MM.1S (cell line): ENCODE data around the gene TNF.
A peak's percentile ranks its signal among the peaks of the same experiment; 100 is the strongest.

Experiments
- DNase-seq: peaks from one replicate; pipeline ENCODE4 v3.0.0-alpha.2; 2015
- H2AFZ ChIP-seq: fragments of 300-600 bp; sonication (generic); 2 replicates; pipeline ENCODE4 v1.6.0; 2016; ENCODE audit warnings: antibody characterized with exemption, low read length
- H3F3A ChIP-seq: fragments of 300-600 bp; sonication (generic); 2 replicates; pipeline ENCODE4 v1.6.1; 2016; ENCODE audit warnings: mild to moderate bottlenecking, antibody characterized with exemption, low read length, moderate library complexity, mixed read lengths; ENCODE audit not compliant: insufficient read depth
- H3K27ac ChIP-seq: fragments of 300-600 bp; sonication (generic); 2 replicates; pipeline ENCODE4 v1.5.1; 2016; ENCODE audit warnings: mild to moderate bottlenecking, low read length
- H3K27me3 ChIP-seq: fragments of 300-600 bp; sonication (generic); replicated peaks from 2 replicates; pipeline ENCODE4 v1.6.0; 2016; ENCODE audit warnings: low read length; ENCODE audit not compliant: insufficient read depth
- H3K36me3 ChIP-seq: fragments of 300-600 bp; sonication (generic); replicated peaks from 2 replicates; pipeline ENCODE4 v1.6.1; 2016; ENCODE audit warnings: mild to moderate bottlenecking, low read length, mixed read lengths; ENCODE audit not compliant: insufficient read depth
- H3K4me1 ChIP-seq: fragments of 300-600 bp; sonication (generic); 2 replicates; pipeline ENCODE4 v1.6.1; 2016; ENCODE audit warnings: low read length, mixed read lengths
- H3K4me2 ChIP-seq: fragments of 300-600 bp; sonication (generic); 2 replicates; pipeline ENCODE4 v1.6.0; 2016; ENCODE audit warnings: low read depth, low read length
- H3K4me3 ChIP-seq: fragments of 300-600 bp; sonication (generic); 2 replicates; pipeline ENCODE4 v1.5.1; 2016; ENCODE audit warnings: low read length, mixed read lengths
- H3K79me2 ChIP-seq: fragments of 300-600 bp; sonication (generic); 2 replicates; pipeline ENCODE4 v1.6.1; 2016; ENCODE audit warnings: mixed run types, low read length, mixed read lengths
- H3K9ac ChIP-seq: fragments of 300-600 bp; sonication (generic); 2 replicates; pipeline ENCODE4 v1.6.1; 2016; ENCODE audit warnings: low read length, mixed read lengths
- H3K9me2 ChIP-seq: fragments of 300-600 bp; sonication (generic); replicated peaks from 2 replicates; pipeline ENCODE4 v1.6.1; 2016; ENCODE audit warnings: mild to moderate bottlenecking, low read length, mixed read lengths; ENCODE audit not compliant: insufficient read depth
- H3K9me3 ChIP-seq: fragments of 300-600 bp; sonication (generic); replicated peaks from 2 replicates; pipeline ENCODE4 v1.6.1; 2016; ENCODE audit warnings: mild to moderate bottlenecking, low read length, mixed read lengths; ENCODE audit not compliant: insufficient read depth
- H4K20me1 ChIP-seq: fragments of 300-600 bp; sonication (generic); 2 replicates; pipeline ENCODE4 v1.6.1; 2016; ENCODE audit warnings: mild to moderate bottlenecking, low read length, moderate library complexity, mixed read lengths; ENCODE audit not compliant: insufficient read depth
- EZH2 ChIP-seq: fragments of 300-600 bp; sonication (generic); optimal IDR thresholded peaks from 2 replicates; pipeline ENCODE3; 2017; ENCODE audit warnings: low read depth, mild to moderate bottlenecking, antibody characterized with exemption, low read length, mixed read lengths
- EZH2phosphoT487 ChIP-seq: fragments of 300-600 bp; sonication (generic); IDR thresholded peaks from 2 replicates; pipeline ENCODE4 v1.6.1; 2018; ENCODE audit warnings: antibody characterized with exemption, low read length
- TF ChIP-seq, protein P1 (sequence below): fragments of 300-600 bp; sonication (generic); IDR thresholded peaks from 2 replicates; pipeline ENCODE4 v1.5.1; 2016; ENCODE audit warnings: antibody characterized with exemption, low read length, mixed read lengths

Gene TNF

DNA sequence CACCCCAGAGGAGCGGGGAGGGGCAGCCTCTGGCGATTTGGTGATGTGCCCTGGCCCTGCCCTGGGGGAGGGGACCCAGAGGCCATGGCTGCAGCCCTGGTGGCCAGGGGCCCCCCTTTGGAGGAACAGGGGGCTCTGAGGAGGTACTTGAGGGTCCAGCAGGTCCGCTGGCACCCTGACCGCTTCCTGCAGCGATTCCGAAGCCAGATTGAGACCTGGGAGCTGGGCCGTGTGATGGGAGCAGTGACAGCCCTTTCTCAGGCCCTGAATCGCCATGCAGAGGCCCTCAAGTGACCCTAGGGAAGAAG lies 17.1 kb upstream of the TNF start:
- peaks cover 15% of the 10 kb centered on the region for H3F3A ChIP-seq
- H3K79me2 ChIP-seq: no peaks in the 10 kb centered on the region
- peaks cover 32% of the 10 kb centered on the region for H3K4me1 ChIP-seq
- no peak overlapping the region for H2AFZ ChIP-seq
- H3K36me3 ChIP-seq: no peaks in the 10 kb centered on the region
- no peak overlapping the region for H3K9ac ChIP-seq
- no peak overlapping the region for H3K27ac ChIP-seq
- H4K20me1 ChIP-seq: peaks cover 10% of the 10 kb centered on the region; the same call in 1 of the 2 replicates
- H3K27me3 ChIP-seq: 0 out of 2 replicates have a peak, but pooled peaks cover 7% of the 10 kb centered on the region
- no peak for DNase-seq
- no peaks in the 10 kb centered on the region for H3K9me3 ChIP-seq
- no peak overlapping the region for H3K4me2 ChIP-seq
- no peak overlapping the region for H3K4me3 ChIP-seq
- TF ChIP-seq EZH2 (no peak), EZH2phosphoT487 (no peak)
- TF ChIP-seq, protein P1, sequence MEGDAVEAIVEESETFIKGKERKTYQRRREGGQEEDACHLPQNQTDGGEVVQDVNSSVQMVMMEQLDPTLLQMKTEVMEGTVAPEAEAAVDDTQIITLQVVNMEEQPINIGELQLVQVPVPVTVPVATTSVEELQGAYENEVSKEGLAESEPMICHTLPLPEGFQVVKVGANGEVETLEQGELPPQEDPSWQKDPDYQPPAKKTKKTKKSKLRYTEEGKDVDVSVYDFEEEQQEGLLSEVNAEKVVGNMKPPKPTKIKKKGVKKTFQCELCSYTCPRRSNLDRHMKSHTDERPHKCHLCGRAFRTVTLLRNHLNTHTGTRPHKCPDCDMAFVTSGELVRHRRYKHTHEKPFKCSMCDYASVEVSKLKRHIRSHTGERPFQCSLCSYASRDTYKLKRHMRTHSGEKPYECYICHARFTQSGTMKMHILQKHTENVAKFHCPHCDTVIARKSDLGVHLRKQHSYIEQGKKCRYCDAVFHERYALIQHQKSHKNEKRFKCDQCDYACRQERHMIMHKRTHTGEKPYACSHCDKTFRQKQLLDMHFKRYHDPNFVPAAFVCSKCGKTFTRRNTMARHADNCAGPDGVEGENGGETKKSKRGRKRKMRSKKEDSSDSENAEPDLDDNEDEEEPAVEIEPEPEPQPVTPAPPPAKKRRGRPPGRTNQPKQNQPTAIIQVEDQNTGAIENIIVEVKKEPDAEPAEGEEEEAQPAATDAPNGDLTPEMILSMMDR: no peak
- H3K9me2 ChIP-seq: no peaks in the 10 kb centered on the region

DNA sequence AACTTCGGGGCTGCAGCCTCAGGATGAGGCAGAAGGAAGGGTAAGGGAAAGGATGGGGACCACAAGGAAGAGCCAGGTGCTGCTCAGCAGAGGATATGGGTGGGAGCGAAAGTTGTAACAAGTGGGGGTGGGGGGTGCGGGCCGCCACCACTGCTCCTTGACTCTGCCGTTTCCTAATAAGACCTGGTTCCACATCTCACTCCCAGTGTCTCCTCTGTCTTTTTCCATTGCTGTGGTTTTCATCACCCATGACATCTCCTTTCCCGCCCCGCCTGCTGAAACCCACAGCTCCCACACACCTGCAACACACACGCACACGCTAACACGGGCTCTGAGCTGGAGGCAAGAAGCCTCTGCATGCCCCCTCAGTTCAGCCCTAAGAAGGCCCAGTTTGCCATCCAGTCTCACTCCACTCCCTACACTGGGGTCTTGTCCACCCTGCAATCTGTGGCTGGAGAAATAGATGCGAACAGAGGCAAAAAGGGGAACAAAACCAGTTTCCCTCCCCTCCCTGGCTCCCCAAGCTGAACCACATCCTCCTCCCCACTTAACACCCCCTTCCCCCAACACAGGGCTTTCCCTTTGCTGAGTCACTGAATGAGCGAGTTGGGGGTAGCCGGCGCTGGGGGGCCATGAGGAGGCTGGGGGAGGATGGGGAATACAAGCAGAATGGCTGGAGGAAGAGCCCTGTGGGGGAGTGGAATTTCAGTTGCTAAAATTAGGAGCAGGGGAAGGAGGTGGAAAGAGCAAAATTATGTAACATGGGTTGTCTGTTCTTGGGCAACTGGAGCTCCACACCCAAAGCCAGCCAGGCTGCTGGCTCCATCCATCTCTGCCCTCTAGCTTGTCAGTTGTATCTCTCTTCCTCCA lies 16.5 kb upstream of the TNF start:
- Histone ChIP-seq H3K9me2 (no peaks in the 10 kb centered on the region), H3K9me3 (no peaks in the 10 kb centered on the region), H3K4me1 (peaks cover 32% of the 10 kb centered on the region), H3K4me2 (peak overlapping the region; percentile 67), H2AFZ (no peak overlapping the region), H3K79me2 (no peaks in the 10 kb centered on the region), H3K4me3 (no peak overlapping the region), H4K20me1 (peaks cover 10% of the 10 kb centered on the region; the same call in 1 of the 2 replicates), H3F3A (peaks cover 15% of the 10 kb centered on the region), H3K36me3 (no peaks in the 10 kb centered on the region), H3K27ac (no peak overlapping the region), H3K27me3 (0 out of 2 replicates have a peak, but pooled peaks cover 7% of the 10 kb centered on the region), H3K9ac (no peak overlapping the region)
- DNase-seq: no peak
- TF ChIP-seq, protein P1: no peak
- TF ChIP-seq EZH2phosphoT487 (no peak), EZH2 (no peak)

DNA sequence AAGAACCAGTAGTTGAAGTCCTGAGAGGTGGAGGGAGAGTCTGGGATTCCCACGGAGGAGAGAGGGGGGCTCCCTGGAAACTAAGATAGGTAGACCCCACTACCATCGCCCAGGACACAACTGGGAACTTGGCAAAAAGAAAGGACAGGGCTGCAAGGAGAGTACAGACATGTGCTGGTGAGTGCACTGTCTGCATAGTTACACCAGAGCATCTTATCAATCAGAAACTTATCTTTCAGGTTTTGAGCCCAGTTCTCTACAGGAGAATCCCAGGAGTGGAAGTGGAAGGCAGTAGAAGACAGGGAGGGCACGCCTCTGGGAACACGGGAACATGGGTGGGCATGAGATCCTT lies 15.8 kb upstream of the TNF start:
- Histone ChIP-seq H3F3A (peaks cover 15% of the 10 kb centered on the region), H3K4me2 (peak overlapping the region; percentile 67), H3K9me2 (no peaks in the 10 kb centered on the region), H3K36me3 (no peaks in the 10 kb centered on the region), H3K27me3 (0 out of 2 replicates have a peak, but pooled peaks cover 7% of the 10 kb centered on the region), H4K20me1 (peaks cover 10% of the 10 kb centered on the region; the same call in 1 of the 2 replicates), H2AFZ (no peak overlapping the region), H3K9me3 (no peaks in the 10 kb centered on the region), H3K4me1 (peaks cover 32% of the 10 kb centered on the region), H3K4me3 (no peak overlapping the region), H3K79me2 (no peaks in the 10 kb centered on the region), H3K27ac (no peak overlapping the region), H3K9ac (no peak overlapping the region)
- no peak for TF ChIP-seq EZH2
- no peak for TF ChIP-seq EZH2phosphoT487
- no peak for DNase-seq
